ENCODE data around the gene ILKAP. TPM values are rescaled to one million over a fixed set of nuclear protein-coding genes. Genes with fewer than 3 reads are reported as not detected.

Gene ILKAP
- total RNA-seq, 1 donor from 2014 or later: 34.1 TPM

GRCh38 chr2:238158018-238158508 is 45.4 kb downstream of the ILKAP start:
- Mint-ChIP-seq H3K9me3 (ENCODE audit: unreplicated experiment) (peaks cover 4% of the 10 kb centered on the region), H3K36me3 (ENCODE audit: unreplicated experiment) (no peaks in the 10 kb centered on the region), H3K4me3 (ENCODE audit: unreplicated experiment) (no peak overlapping the region), H3K27ac (ENCODE audit: unreplicated experiment) (no peak overlapping the region), H3K4me1 (ENCODE audit: unreplicated experiment) (peaks cover 9% of the 10 kb centered on the region), H3K27me3 (ENCODE audit: unreplicated experiment) (no peaks in the 10 kb centered on the region)
- no peak for DNase-seq (ENCODE audit: extremely low spot score, unreplicated experiment)
- TF ChIP-seq CTCF (IDR thresholded peaks at IDR 0.05): no peak

- H3K9me3 Mint-ChIP-seq (ENCODE audit: unreplicated experiment): peaks cover 4% of the 10 kb centered on the region
- no peak overlapping the region for H3K27ac Mint-ChIP-seq (ENCODE audit: unreplicated experiment)
- DNase-seq (ENCODE audit: extremely low spot score, unreplicated experiment): no peak
- TF ChIP-seq CTCF (IDR thresholded peaks at IDR 0.05): no peak
- H3K36me3 Mint-ChIP-seq (ENCODE audit: unreplicated experiment): no peaks in the 10 kb centered on the region
- peaks cover 9% of the 10 kb centered on the region for H3K4me1 Mint-ChIP-seq (ENCODE audit: unreplicated experiment)
- H3K27me3 Mint-ChIP-seq (ENCODE audit: unreplicated experiment): no peaks in the 10 kb centered on the region
- H3K4me3 Mint-ChIP-seq (ENCODE audit: unreplicated experiment): no peak overlapping the region
These were observed 45.9 kb downstream of the ILKAP start for GRCh38 chr2:238157506-238158017.

- Mint-ChIP-seq H3K27ac (ENCODE audit: unreplicated experiment) (no peak overlapping the region), H3K4me3 (ENCODE audit: unreplicated experiment) (no peak overlapping the region), H3K27me3 (ENCODE audit: unreplicated experiment) (no peaks in the 10 kb centered on the region), H3K9me3 (ENCODE audit: unreplicated experiment) (peaks cover 4% of the 10 kb centered on the region), H3K4me1 (ENCODE audit: unreplicated experiment) (peaks cover 9% of the 10 kb centered on the region), H3K36me3 (ENCODE audit: unreplicated experiment) (no peaks in the 10 kb centered on the region)
- TF ChIP-seq CTCF (IDR thresholded peaks at IDR 0.05): no peak
- DNase-seq (ENCODE audit: extremely low spot score, unreplicated experiment): no peak
These were observed 47.5 kb downstream of the ILKAP start for GRCh38 chr2:238155761-238156694.

- Mint-ChIP-seq H3K27ac (ENCODE audit: unreplicated experiment) (no peak overlapping the region), H3K9me3 (ENCODE audit: unreplicated experiment) (peaks cover 4% of the 10 kb centered on the region), H3K4me3 (ENCODE audit: unreplicated experiment) (no peak overlapping the region), H3K4me1 (ENCODE audit: unreplicated experiment) (peaks cover 9% of the 10 kb centered on the region), H3K36me3 (ENCODE audit: unreplicated experiment) (no peaks in the 10 kb centered on the region), H3K27me3 (ENCODE audit: unreplicated experiment) (no peaks in the 10 kb centered on the region)
- TF ChIP-seq CTCF (IDR thresholded peaks at IDR 0.05): no peak
- DNase-seq (ENCODE audit: extremely low spot score, unreplicated experiment): no peak
These were observed 48.3 kb downstream of the ILKAP start for GRCh38 chr2:238155051-238155760.

GRCh38 chr2:238154570-238154969 is 48.9 kb downstream of the ILKAP start:
- Mint-ChIP-seq H3K36me3 (ENCODE audit: unreplicated experiment) (no peaks in the 10 kb centered on the region), H3K4me3 (ENCODE audit: unreplicated experiment) (no peak overlapping the region), H3K4me1 (ENCODE audit: unreplicated experiment) (peaks cover 7% of the 10 kb centered on the region), H3K27me3 (ENCODE audit: unreplicated experiment) (no peaks in the 10 kb centered on the region), H3K27ac (ENCODE audit: unreplicated experiment) (no peak overlapping the region), H3K9me3 (ENCODE audit: unreplicated experiment) (peaks cover 4% of the 10 kb centered on the region)
- no peak for TF ChIP-seq CTCF (IDR thresholded peaks at IDR 0.05)
- DNase-seq (ENCODE audit: extremely low spot score, unreplicated experiment): no peak
